Aorta (tissue), 5 donors: Measurements from ENCODE around the gene TTLL8. TPM values are rescaled to one million over a fixed set of nuclear protein-coding genes. Genes with fewer than 3 reads are reported as not detected.

Experiments
- ATAC-seq: fragments of 200-7000 bp; cut with Tn5 transposase; one replicate; pipeline ENCODE4 v1.9.1; 2022; ENCODE audit warnings: moderate library complexity; ENCODE audit not compliant: low FRiP score
- DNase-seq, 2 donors: peaks; one replicate each; pipeline ENCODE4 v3.0.0-alpha.2; 2020
- H3K27ac ChIP-seq, 2 donors: one replicate each; pipeline ENCODE4 v1.5.1; 2013; ENCODE audit warnings: low read length in 2 of 2, mild to moderate bottlenecking in 2 of 2, moderate library complexity in 2 of 2, control low read depth in 1 of 2, inconsistent platforms in 1 of 2, low read depth in 1 of 2
- H3K27me3 ChIP-seq, 2 donors: one replicate each; pipeline ENCODE4 v1.6.1; 2013; ENCODE audit warnings: control low read depth in 1 of 2, low read length in 1 of 2, mild to moderate bottlenecking in 1 of 2, moderate library complexity in 1 of 2; ENCODE audit not compliant: insufficient read depth in 2 of 2, control insufficient read depth in 1 of 2
- H3K36me3 ChIP-seq, 2 donors: one replicate each; pipeline ENCODE4 v1.6.1; 2013; ENCODE audit warnings: control low read depth in 1 of 2, low read length in 1 of 2, mild to moderate bottlenecking in 1 of 2; ENCODE audit not compliant: insufficient read depth in 2 of 2, control insufficient read depth in 1 of 2
- H3K4me1 ChIP-seq, 2 donors: one replicate each; pipeline ENCODE4 v1.6.1; 2013; ENCODE audit warnings: low read length in 2 of 2, control low read depth in 1 of 2, mild to moderate bottlenecking in 1 of 2, moderate library complexity in 1 of 2; ENCODE audit not compliant: insufficient read depth in 2 of 2, control insufficient read depth in 1 of 2
- H3K4me3 ChIP-seq, 2 donors: one replicate each; pipeline ENCODE4 v1.5.1; 2013; ENCODE audit warnings: low read length in 2 of 2, control low read depth in 1 of 2, mild to moderate bottlenecking in 1 of 2
- H3K9me3 ChIP-seq: one replicate; pipeline ENCODE4 v1.6.1; 2013; ENCODE audit warnings: mild to moderate bottlenecking, low read length; ENCODE audit not compliant: control insufficient read depth
- WGBS, 2 donors: extraction: QIAGEN DNeasy Blood & Tissue Kit; methylation state at CpG; one replicate each; pipeline ENCODE4 v1.1.7; 2013; 5-methylcytosine and 5-hydroxymethylcytosine counted together
- intact Hi-C, 2 donors: fragments of 100-400 bp; cut with DNase I; formaldehyde crosslinking; loops; one replicate each; pipeline versions ENCODE4 v1.14.2 to v1.15.0; 2022
- polyA plus RNA-seq, 2 donors: library from polyadenylated mRNA; stranded (reverse); fragments of 200-250 nt; gene quantifications; one replicate each; pipeline ENCODE4 v1.2.3, GENCODE V29; 2013
- total RNA-seq, 2 donors: library from RNA; stranded (reverse); fragmentation: NEBNext Ultra II Directional; extraction: Animal tissue kit (Norgen Biotek cat#: 25700); gene quantifications; one replicate each; pipeline ENCODE4 v1.2.1, GENCODE V29; 2021
- donor health status: healthy with polysubstance abuse.
- donor health status: Bipolar disorder and iron deficiency.
- donor health status: DM: no; HTN: no; CAD: no.
- donor health status: DM: no; HTN: no; CAD: no.
- donor health status: DM: yes; HTN: yes; CAD: no.

Gene TTLL8
- total and polyA plus RNA-seq, 4 donors: not detected

DNA sequence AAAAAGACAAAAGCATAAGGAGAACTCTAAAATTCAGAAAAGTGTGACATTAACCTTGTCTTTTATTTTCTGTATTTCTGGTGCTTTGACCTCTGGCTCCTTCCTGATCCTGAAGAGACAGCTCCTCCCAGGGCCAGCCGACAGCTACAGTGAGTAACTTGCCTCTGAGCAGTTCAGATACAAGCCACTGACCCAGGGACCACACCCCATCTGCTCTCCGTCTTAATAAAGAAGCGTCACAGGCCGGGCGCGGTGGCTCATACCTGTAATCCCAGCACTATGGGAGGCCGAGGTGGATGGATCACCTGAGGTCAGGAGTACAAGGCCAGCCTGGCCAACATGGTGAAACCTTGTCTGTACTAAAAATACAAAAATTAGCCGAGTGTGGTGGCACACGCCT, 20.7 kb upstream of the TTLL8 start:
- ATAC-seq: no peak
- no peak overlapping the region for H3K27ac ChIP-seq
- no peaks in the 10 kb centered on the region for H3K4me1 ChIP-seq
- H3K27me3 ChIP-seq: no peaks in the 10 kb centered on the region
- no peaks in the 10 kb centered on the region for H3K9me3 ChIP-seq
- intact Hi-C loops: no loop called here
- WGBS, 2 donors: 95 to 97% methylated on average over 9 of the region's 9 CpGs
- no peaks in the 10 kb centered on the region for H3K36me3 ChIP-seq
- H3K4me3 ChIP-seq: no peak overlapping the region
- DNase-seq: peak; percentile 12 to 39

- DNase-seq (peak; percentile 9 to 67), ATAC-seq (no peak)
- 96 to 97% methylated on average over 13 of the region's 13 CpGs for WGBS, 2 donors
- H3K27me3 ChIP-seq: no peaks in the 10 kb centered on the region
- H3K27ac ChIP-seq: no peak overlapping the region
- intact Hi-C loops: no loop called here
- no peak overlapping the region for H3K4me3 ChIP-seq
- H3K9me3 ChIP-seq: no peaks in the 10 kb centered on the region
- no peaks in the 10 kb centered on the region for H3K36me3 ChIP-seq
- H3K4me1 ChIP-seq: no peaks in the 10 kb centered on the region
These were observed 20.1 kb upstream of the TTLL8 start for GRCh38 chr22:50078246-50078645.

DNA sequence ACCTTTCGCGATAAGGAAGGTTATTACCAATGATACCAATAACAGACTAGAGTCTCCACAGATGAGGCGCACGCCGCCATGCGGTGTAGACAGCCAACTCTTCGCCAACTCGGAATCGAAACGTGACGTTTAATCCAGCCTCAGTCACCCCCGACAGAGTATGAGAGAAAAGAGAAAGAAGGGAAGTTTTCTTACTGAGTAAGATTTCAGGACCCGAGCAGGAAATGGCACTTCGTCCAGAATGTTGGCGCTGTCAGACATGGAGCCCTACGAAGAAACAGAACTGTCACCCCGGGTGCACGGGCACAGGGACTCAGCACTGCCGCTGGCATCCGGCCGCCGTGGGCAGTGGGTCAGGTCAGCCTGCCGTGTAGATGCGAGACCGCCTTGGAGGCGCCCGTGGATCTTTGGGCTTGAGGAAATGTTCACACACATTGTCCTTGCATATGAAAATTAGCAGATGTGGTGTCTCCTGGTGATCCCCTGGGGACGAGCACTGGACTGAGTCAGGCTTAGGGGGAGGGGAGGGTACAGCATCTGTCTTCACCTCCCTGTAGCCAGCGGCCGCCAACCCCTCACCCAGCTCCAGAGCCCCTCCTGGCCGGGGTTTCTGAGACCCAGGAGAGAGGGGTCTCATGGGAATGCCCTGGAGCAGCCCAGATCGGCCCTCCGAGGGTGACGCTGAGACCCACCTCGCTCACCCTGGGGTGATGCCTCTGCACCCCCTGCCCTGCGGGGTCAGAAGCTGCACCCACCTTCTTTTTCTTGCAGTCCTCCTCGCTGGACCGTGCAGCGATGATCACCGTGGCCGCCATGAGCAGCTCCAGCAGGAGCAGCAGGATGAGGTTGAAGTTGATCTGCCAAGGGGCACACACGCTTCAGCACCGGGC, 18.8 kb upstream of the TTLL8 start:
- DNase-seq (peak; percentile 24 to 70), ATAC-seq (no peak)
- intact Hi-C loops: no loop called here
- Histone ChIP-seq H3K27ac (no peak overlapping the region), H3K4me1 (no peaks in the 10 kb centered on the region), H3K9me3 (no peaks in the 10 kb centered on the region), H3K36me3 (no peaks in the 10 kb centered on the region), H3K27me3 (no peaks in the 10 kb centered on the region), H3K4me3 (no peak overlapping the region)
- WGBS, 2 donors: 77 to 79% methylated on average over 43 of the region's 43 CpGs

- H3K36me3 ChIP-seq: no peaks in the 10 kb centered on the region
- intact Hi-C loops: loop anchor here in 1 of 2 donors (2.0 kb wide), 1 partner anchor 34 kb away; no protein-coding TSS in a partner anchor
- no peaks in the 10 kb centered on the region for H3K4me1 ChIP-seq
- 85 to 91% methylated on average over 32 of the region's 32 CpGs for WGBS, 2 donors
- no peak overlapping the region for H3K27ac ChIP-seq
- no peaks in the 10 kb centered on the region for H3K27me3 ChIP-seq
- ATAC-seq (no peak), DNase-seq (peak in 1 of 2 donors; percentile 62)
- H3K4me3 ChIP-seq: no peak overlapping the region
- H3K9me3 ChIP-seq: no peaks in the 10 kb centered on the region
These were observed 16.7 kb upstream of the TTLL8 start for GRCh38 chr22:50074551-50075530.

- H3K36me3 ChIP-seq: no peaks in the 10 kb centered on the region
- 80% methylated on average over 17 of the region's 17 CpGs for WGBS, 2 donors
- ATAC-seq: no peak
- no peak overlapping the region for H3K4me3 ChIP-seq
- intact Hi-C loops: loop anchor here in 1 of 2 donors (2.0 kb wide), 1 partner anchor 33 kb away; no protein-coding TSS in a partner anchor
- peak in 1 of 2 donors; percentile 63 for DNase-seq
- no peaks in the 10 kb centered on the region for H3K27me3 ChIP-seq
- no peaks in the 10 kb centered on the region for H3K4me1 ChIP-seq
- no peaks in the 10 kb centered on the region for H3K9me3 ChIP-seq
- H3K27ac ChIP-seq: no peak overlapping the region
These were observed 16.0 kb upstream of the TTLL8 start for GRCh38 chr22:50074056-50074455.

- intact Hi-C loops: no loop called here
- ATAC-seq (no peak), DNase-seq (peak; percentile 20 to 55)
- no peaks in the 10 kb centered on the region for H3K4me1 ChIP-seq
- H3K27ac ChIP-seq: no peak overlapping the region
- no peaks in the 10 kb centered on the region for H3K9me3 ChIP-seq
- H3K4me3 ChIP-seq: no peak overlapping the region
- 90 to 92% methylated on average over 28 of the region's 28 CpGs for WGBS, 2 donors
- H3K36me3 ChIP-seq: no peaks in the 10 kb centered on the region
- H3K27me3 ChIP-seq: no peaks in the 10 kb centered on the region
These were observed 14.8 kb upstream of the TTLL8 start for GRCh38 chr22:50072714-50073538.

- no peaks in the 10 kb centered on the region for H3K9me3 ChIP-seq
- no peak overlapping the region for H3K4me3 ChIP-seq
- intact Hi-C loops: no loop called here
- H3K4me1 ChIP-seq: no peaks in the 10 kb centered on the region
- H3K27ac ChIP-seq: no peak overlapping the region
- peak; percentile 21 to 62 for DNase-seq
- H3K27me3 ChIP-seq: no peaks in the 10 kb centered on the region
- WGBS, 2 donors: 93 to 95% methylated on average over 9 of the region's 9 CpGs
- ATAC-seq: no peak
- H3K36me3 ChIP-seq: no peaks in the 10 kb centered on the region
These were observed 14.1 kb upstream of the TTLL8 start for GRCh38 chr22:50072167-50072555.
